Neural progenitor cell (in vitro differentiated cells): ENCODE data around the gene KRTAP9-6. TPM values are rescaled to one million over a fixed set of nuclear protein-coding genes. Genes with fewer than 3 reads are reported as not detected.
"Not testable (repeated sequence)": the region's sequence is repeated elsewhere in the genome, so short reads cannot be mapped to it uniquely, and the experiment has no call there.

ENCODE experiments used
- DNase-seq: peaks from one replicate; pipeline ENCODE4 v3.0.0-alpha.2; 2016; ENCODE audit warnings: low spot score
- H2AFZ ChIP-seq: fragments of 200-600 bp; sonication (generic); replicated peaks from 2 replicates; pipeline ENCODE4 v1.6.1; 2016; ENCODE audit warnings: antibody characterized with exemption
- H3F3A ChIP-seq: fragments of 200-600 bp; sonication (generic); 2 replicates; pipeline ENCODE4 v1.6.1; 2016; ENCODE audit warnings: antibody characterized with exemption, low read depth
- H3K27ac ChIP-seq: fragments of 200-600 bp; sonication (generic); 2 replicates; pipeline ENCODE4 v1.5.1; 2016; ENCODE audit warnings: mild to moderate bottlenecking
- H3K27me3 ChIP-seq: fragments of 200-600 bp; sonication (generic); 2 replicates; pipeline ENCODE4 v1.6.1; 2016; ENCODE audit warnings: mild to moderate bottlenecking, moderate library complexity
- H3K36me3 ChIP-seq: fragments of 200-600 bp; sonication (generic); 2 replicates; pipeline ENCODE4 v1.5.1; 2016
- H3K4me1 ChIP-seq: fragments of 200-600 bp; sonication (generic); 2 replicates; pipeline ENCODE4 v1.6.1; 2016; ENCODE audit warnings: mixed run types
- H3K4me2 ChIP-seq: fragments of 200-600 bp; sonication (generic); 2 replicates; pipeline ENCODE4 v1.6.1; 2016
- H3K4me3 ChIP-seq: fragments of 200-600 bp; sonication (generic); 2 replicates; pipeline ENCODE4 v1.5.1; 2016
- H3K79me2 ChIP-seq: fragments of 200-600 bp; sonication (generic); 2 replicates; pipeline ENCODE4 v1.6.1; 2016; ENCODE audit warnings: low read depth
- H3K9ac ChIP-seq: fragments of 200-600 bp; sonication (generic); 2 replicates; pipeline ENCODE4 v1.6.1; 2016
- H3K9me3 ChIP-seq: fragments of 200-600 bp; sonication (generic); 2 replicates; pipeline ENCODE4 v1.5.1; 2016; ENCODE audit warnings: low read depth
- H4K20me1 ChIP-seq: fragments of 200-600 bp; sonication (generic); 2 replicates; pipeline ENCODE4 v1.6.1; 2016; ENCODE audit warnings: low read depth
- H3K27ac Mint-ChIP-seq: 3 replicates; pipeline ENCODE4 v1.8.0; 2021; ENCODE audit warnings: mixed read lengths
- H3K27me3 Mint-ChIP-seq: 2 replicates; pipeline ENCODE4 v1.8.0; 2022; ENCODE audit warnings: low read depth, mild to moderate bottlenecking, inconsistent platforms, moderate library complexity, mixed read lengths; ENCODE audit not compliant: insufficient read depth
- H3K36me3 Mint-ChIP-seq: 3 replicates; pipeline ENCODE4 v1.8.0; 2021; ENCODE audit warnings: mixed read lengths
- H3K4me1 Mint-ChIP-seq: 3 replicates; pipeline ENCODE4 v1.8.0; 2021; ENCODE audit warnings: mixed read lengths
- H3K4me3 Mint-ChIP-seq: 3 replicates; pipeline ENCODE4 v1.8.0; 2021; ENCODE audit warnings: mild to moderate bottlenecking, moderate library complexity, mixed read lengths
- H3K9me3 Mint-ChIP-seq: 3 replicates; pipeline ENCODE4 v1.8.0; 2020; ENCODE audit warnings: mixed read lengths
- EZH2 ChIP-seq: fragments of 200-600 bp; sonication (generic); IDR thresholded peaks from 2 replicates; pipeline ENCODE4 v1.6.1; 2017; ENCODE audit warnings: antibody characterized with exemption, mild to moderate bottlenecking, moderate library complexity
- EZH2phosphoT487 ChIP-seq: fragments of 200-600 bp; sonication (generic); IDR thresholded peaks from 2 replicates; pipeline ENCODE4 v1.6.1; 2017; ENCODE audit warnings: antibody characterized with exemption
- total RNA-seq: library from RNA; depleted of rRNA; stranded (reverse); fragments of >200 nt; gene quantifications from 2 replicates; pipeline ENCODE4 v1.2.3, GENCODE V29; 2015; ENCODE audit warnings: low replicate concordance
- TF ChIP-seq, protein P1 (sequence below): fragments of 200-600 bp; sonication (generic); IDR thresholded peaks from 2 replicates; pipeline ENCODE4 v1.5.1; 2017; ENCODE audit warnings: antibody characterized with exemption, mild to moderate bottlenecking

The KRTAP9-6 gene
- total RNA-seq, 1 donor from 2014 or later: not detected

DNA sequence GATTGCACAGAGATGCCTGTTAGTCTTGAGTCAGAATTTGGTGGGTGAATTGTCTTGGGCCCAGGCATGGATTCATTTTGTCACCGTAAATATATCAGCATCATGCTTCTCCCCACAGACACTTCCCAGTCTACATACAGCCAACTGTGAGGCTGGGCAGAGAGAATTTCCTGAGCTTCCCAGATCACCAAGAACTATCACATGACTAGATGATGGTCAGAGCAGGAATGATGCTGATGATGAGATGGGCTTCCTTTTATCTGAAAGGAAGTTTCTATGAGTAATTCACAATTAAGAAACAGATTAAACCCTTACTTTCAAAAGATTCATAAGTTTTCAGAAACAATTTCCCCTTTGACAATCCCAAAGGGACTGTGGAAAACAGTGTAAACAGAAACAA is 10.3 kb upstream of the KRTAP9-6 start:
- no peak overlapping the region for H3K9ac ChIP-seq
- Mint-ChIP-seq H3K36me3 (no peaks in the 10 kb centered on the region), H3K9me3 (no peaks in the 10 kb centered on the region), H3K27ac (no peak overlapping the region), H3K27me3 (peaks cover 7% of the 10 kb centered on the region), H3K4me3 (no peak overlapping the region), H3K4me1 (no peaks in the 10 kb centered on the region)
- TF ChIP-seq, protein P1, sequence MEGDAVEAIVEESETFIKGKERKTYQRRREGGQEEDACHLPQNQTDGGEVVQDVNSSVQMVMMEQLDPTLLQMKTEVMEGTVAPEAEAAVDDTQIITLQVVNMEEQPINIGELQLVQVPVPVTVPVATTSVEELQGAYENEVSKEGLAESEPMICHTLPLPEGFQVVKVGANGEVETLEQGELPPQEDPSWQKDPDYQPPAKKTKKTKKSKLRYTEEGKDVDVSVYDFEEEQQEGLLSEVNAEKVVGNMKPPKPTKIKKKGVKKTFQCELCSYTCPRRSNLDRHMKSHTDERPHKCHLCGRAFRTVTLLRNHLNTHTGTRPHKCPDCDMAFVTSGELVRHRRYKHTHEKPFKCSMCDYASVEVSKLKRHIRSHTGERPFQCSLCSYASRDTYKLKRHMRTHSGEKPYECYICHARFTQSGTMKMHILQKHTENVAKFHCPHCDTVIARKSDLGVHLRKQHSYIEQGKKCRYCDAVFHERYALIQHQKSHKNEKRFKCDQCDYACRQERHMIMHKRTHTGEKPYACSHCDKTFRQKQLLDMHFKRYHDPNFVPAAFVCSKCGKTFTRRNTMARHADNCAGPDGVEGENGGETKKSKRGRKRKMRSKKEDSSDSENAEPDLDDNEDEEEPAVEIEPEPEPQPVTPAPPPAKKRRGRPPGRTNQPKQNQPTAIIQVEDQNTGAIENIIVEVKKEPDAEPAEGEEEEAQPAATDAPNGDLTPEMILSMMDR: no peak
- TF ChIP-seq EZH2 (no peak), EZH2phosphoT487 (no peak)
- no peak overlapping the region for H3K4me2 ChIP-seq
- no peak overlapping the region for H3K27ac ChIP-seq
- H3K79me2 ChIP-seq: no peaks in the 10 kb centered on the region
- H3K27me3 ChIP-seq: no peaks in the 10 kb centered on the region
- H3F3A ChIP-seq: no peaks in the 10 kb centered on the region
- DNase-seq: no peak
- no peak overlapping the region for H3K4me3 ChIP-seq
- no peaks in the 10 kb centered on the region for H4K20me1 ChIP-seq
- H2AFZ ChIP-seq: no peak overlapping the region
- no peaks in the 10 kb centered on the region for H3K9me3 ChIP-seq
- H3K36me3 ChIP-seq: no peaks in the 10 kb centered on the region
- no peaks in the 10 kb centered on the region for H3K4me1 ChIP-seq

DNA sequence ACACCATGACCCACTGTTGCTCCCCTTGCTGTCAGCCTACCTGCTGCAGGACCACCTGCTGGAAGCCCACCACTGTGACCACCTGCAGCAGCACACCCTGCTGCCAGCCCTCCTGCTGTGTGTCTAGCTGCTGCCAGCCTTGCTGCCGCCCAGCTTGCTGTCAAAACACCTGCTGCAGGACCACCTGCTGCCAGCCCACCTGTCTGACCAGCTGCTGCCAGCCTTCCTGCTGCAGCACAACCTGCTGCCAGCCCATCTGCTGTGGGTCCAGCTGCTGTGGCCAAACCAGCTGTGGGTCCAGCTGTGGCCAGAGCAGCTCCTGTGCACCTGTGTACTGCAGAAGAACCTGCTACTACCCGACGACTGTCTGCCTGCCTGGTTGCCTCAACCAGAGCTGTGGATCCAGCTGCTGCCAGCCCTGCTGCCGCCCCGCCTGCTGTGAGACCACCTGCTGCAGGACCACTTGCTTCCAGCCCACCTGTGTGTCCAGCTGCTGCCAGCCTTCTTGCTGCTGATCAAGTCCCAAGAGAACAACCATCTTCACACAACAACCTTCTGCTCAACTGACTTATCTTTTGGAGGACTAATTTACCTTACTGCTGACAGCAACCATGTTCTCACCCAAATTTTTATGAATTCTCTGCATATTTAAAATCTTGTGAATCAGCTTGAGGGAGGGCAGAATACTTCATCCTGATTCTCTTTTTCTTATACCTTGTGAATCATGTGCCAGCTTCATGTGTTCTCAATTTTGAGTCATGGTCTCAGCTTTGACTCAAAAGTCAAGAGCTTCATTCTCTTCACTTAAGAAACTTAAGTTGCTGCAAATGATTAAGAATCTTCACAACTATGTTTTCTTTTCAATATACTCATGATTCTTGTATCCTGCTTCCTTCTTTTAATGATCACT is 9.5 kb upstream of the KRTAP9-6 start, which contains the start of gene KRTAP9-9:
KRTAP9-9 (plus strand) TSS at position 4 of the 910 bp plus-strand sequence.
- H3K4me1 Mint-ChIP-seq, H3K9me3 Mint-ChIP-seq, H3K4me3 Mint-ChIP-seq, H2AFZ ChIP-seq, H3F3A ChIP-seq, H3K4me1 ChIP-seq, H3K27me3 ChIP-seq, DNase-seq, H3K27me3 Mint-ChIP-seq, H3K27ac Mint-ChIP-seq, H3K27ac ChIP-seq, H3K9ac ChIP-seq, H3K9me3 ChIP-seq, H3K4me3 ChIP-seq, H4K20me1 ChIP-seq, H3K36me3 Mint-ChIP-seq, H3K36me3 ChIP-seq, H3K79me2 ChIP-seq, H3K4me2 ChIP-seq: not testable (repeated sequence)

DNA sequence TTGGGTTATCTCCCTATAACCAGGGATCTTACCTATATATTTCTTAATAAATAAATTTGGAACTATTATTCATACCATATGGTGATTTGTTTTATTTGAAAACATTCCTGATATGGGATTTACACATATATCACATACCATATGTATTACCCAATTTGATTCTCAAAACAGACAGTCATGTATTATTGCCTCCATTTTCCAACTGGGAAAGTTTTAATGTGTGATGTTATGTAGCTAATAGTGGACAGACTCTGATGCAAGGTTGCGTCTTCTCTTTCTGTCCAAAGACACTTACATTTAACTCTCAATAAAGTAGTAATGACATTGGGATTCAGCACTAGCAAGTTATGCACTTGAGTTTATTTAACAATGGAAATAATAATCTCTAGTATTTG is 8.9 kb upstream of the KRTAP9-6 start:
- no peaks in the 10 kb centered on the region for H3K27me3 ChIP-seq

More for the DNA sequence above, 8.9 kb upstream of the KRTAP9-6 start:
- Mint-ChIP-seq H3K4me1 (no peaks in the 10 kb centered on the region), H3K9me3 (no peaks in the 10 kb centered on the region), H3K27ac (no peak overlapping the region), H3K27me3 (peaks cover 7% of the 10 kb centered on the region), H3K36me3 (no peaks in the 10 kb centered on the region), H3K4me3 (no peak overlapping the region)
- Histone ChIP-seq H3K9ac (no peak overlapping the region), H3K79me2 (no peaks in the 10 kb centered on the region), H2AFZ (no peak overlapping the region), H3K4me3 (no peak overlapping the region), H3K4me1 (no peaks in the 10 kb centered on the region), H3F3A (no peaks in the 10 kb centered on the region), H3K9me3 (no peaks in the 10 kb centered on the region), H3K4me2 (no peak overlapping the region), H4K20me1 (no peaks in the 10 kb centered on the region), H3K27ac (no peak overlapping the region), H3K36me3 (no peaks in the 10 kb centered on the region)
- no peak for DNase-seq
- TF ChIP-seq EZH2phosphoT487 (no peak), EZH2 (no peak)
- TF ChIP-seq, protein P1: no peak
